Measurements from ENCODE around the gene DDAH1.

DNA sequence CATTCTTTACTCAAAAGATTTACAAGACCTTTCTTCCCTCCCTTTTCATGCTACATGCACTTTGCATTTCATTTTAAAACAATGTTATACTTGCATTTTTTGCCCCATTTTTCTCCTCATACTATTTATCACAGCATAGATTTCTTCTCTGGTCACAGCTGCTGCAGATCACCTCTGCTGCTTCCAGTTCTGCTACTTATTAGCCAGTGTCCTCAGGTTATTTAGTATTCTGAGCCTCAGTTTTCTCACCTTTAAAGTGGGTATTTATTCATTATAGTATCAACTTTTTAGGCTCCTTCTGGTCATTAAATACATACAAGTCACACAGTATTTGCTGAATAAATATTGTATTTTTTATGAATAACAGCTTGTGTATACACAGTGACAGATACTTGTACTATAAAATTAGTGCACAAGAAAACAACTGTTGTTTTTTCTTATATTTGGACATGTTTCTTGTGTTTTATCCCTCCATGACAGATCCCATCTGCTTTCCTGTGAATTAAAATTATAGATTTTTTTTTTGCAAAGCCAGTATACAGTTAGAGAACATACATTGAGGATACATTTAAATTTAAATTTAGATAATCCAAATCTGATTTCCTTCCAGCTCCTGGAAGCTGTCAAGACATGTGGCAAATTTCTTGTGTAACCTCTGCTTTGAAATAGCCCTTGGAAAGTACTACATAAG is 103.2 kb downstream of the DDAH1 start:
- TF ChIP-seq, protein P1, sequence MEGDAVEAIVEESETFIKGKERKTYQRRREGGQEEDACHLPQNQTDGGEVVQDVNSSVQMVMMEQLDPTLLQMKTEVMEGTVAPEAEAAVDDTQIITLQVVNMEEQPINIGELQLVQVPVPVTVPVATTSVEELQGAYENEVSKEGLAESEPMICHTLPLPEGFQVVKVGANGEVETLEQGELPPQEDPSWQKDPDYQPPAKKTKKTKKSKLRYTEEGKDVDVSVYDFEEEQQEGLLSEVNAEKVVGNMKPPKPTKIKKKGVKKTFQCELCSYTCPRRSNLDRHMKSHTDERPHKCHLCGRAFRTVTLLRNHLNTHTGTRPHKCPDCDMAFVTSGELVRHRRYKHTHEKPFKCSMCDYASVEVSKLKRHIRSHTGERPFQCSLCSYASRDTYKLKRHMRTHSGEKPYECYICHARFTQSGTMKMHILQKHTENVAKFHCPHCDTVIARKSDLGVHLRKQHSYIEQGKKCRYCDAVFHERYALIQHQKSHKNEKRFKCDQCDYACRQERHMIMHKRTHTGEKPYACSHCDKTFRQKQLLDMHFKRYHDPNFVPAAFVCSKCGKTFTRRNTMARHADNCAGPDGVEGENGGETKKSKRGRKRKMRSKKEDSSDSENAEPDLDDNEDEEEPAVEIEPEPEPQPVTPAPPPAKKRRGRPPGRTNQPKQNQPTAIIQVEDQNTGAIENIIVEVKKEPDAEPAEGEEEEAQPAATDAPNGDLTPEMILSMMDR (IDR thresholded peaks at IDR 0.05), result no peak
- TF ChIP-seq POLR2A (IDR thresholded peaks at IDR 0.05), result no peak
